PFSK-1 (cell line): ENCODE data around the gene DGKH.

Experiments
- FOXP2 ChIP-seq: optimal IDR thresholded peaks from 2 replicates; pipeline ENCODE3; 2011; ENCODE audit warnings: borderline replicate concordance, control low read depth, inconsistent platforms; ENCODE audit not compliant: insufficient read depth; ENCODE audit errors: extremely low read length, extremely low read depth
- POLR2AphosphoS5 ChIP-seq: IDR thresholded peaks from 2 replicates; pipeline ENCODE4 v1.6.1; 2012; ENCODE audit warnings: low read depth, mild to moderate bottlenecking, control low read depth, low read length, moderate library complexity
- SIN3A ChIP-seq: IDR thresholded peaks from 2 replicates; pipeline ENCODE4 v1.6.1; 2012; ENCODE audit warnings: mild to moderate bottlenecking, low read length, moderate library complexity, borderline replicate concordance; ENCODE audit not compliant: insufficient read depth
- TAF1 ChIP-seq: IDR thresholded peaks from 2 replicates; pipeline ENCODE4 v1.6.1; 2012; ENCODE audit warnings: low read length, control low read depth, borderline replicate concordance; ENCODE audit not compliant: insufficient read depth
- TF ChIP-seq, protein P1 (sequence below), 2 experiments: IDR thresholded peaks; 2 replicates each; pipeline versions ENCODE4 v1.6.1 to v1.8.0; 2011 to 2012; ENCODE audit warnings: low read depth in 2 of 2, low read length in 2 of 2, control low read depth in 1 of 2, inconsistent platforms in 1 of 2, mild to moderate bottlenecking in 1 of 2, moderate library complexity in 1 of 2; ENCODE audit not compliant: insufficient read depth in 1 of 2

DGKH gene

DNA sequence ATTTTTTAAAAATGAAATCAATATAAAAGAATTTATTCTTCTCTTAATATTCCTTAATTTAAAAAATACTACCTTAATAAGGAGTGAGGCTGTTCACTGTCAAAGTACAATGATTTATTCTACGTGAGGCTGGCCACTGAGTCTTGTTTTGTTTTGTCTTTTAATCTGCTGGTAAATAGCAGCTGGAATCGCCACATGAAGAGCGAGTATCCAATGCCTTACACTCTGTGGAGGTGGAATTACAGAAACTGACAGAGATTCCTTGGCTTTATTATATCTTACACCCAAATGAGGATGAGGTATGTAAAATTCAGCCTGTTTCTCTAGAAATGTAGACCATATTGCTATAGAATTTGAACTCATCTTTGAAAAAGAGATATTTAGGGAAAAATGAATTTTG lies 170.6 kb downstream of the DGKH start:
- TF ChIP-seq TAF1 (no peak), FOXP2 (no peak), SIN3A (no peak), POLR2AphosphoS5 (no peak)
- TF ChIP-seq, protein P1, sequence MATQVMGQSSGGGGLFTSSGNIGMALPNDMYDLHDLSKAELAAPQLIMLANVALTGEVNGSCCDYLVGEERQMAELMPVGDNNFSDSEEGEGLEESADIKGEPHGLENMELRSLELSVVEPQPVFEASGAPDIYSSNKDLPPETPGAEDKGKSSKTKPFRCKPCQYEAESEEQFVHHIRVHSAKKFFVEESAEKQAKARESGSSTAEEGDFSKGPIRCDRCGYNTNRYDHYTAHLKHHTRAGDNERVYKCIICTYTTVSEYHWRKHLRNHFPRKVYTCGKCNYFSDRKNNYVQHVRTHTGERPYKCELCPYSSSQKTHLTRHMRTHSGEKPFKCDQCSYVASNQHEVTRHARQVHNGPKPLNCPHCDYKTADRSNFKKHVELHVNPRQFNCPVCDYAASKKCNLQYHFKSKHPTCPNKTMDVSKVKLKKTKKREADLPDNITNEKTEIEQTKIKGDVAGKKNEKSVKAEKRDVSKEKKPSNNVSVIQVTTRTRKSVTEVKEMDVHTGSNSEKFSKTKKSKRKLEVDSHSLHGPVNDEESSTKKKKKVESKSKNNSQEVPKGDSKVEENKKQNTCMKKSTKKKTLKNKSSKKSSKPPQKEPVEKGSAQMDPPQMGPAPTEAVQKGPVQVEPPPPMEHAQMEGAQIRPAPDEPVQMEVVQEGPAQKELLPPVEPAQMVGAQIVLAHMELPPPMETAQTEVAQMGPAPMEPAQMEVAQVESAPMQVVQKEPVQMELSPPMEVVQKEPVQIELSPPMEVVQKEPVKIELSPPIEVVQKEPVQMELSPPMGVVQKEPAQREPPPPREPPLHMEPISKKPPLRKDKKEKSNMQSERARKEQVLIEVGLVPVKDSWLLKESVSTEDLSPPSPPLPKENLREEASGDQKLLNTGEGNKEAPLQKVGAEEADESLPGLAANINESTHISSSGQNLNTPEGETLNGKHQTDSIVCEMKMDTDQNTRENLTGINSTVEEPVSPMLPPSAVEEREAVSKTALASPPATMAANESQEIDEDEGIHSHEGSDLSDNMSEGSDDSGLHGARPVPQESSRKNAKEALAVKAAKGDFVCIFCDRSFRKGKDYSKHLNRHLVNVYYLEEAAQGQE (IDR thresholded peaks at IDR 0.05; ENCODE audit: insufficient read depth in 1 of 2, low read depth in 2 of 2, low read length in 2 of 2): no peak

DNA sequence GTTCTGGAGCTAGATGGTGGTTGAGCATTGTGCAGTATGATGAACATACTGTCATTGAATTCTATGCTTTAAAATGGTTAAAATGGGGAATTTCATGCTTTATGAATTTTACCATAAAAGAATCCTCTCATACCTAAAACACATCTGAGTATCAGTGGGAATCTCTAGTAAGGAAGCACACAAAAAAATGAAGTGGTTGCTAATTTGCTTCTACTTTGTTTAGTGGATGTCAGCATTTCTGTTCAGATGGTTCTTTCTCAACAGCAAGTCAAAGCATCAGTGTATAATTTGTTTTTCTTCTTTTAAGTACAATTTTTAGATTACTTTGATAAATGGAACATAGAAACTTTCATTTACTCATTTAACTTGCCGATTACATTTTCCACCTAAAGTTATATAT lies 171.4 kb downstream of the DGKH start:
- TF ChIP-seq POLR2AphosphoS5 (no peak), FOXP2 (no peak), TAF1 (no peak), SIN3A (no peak)

DNA sequence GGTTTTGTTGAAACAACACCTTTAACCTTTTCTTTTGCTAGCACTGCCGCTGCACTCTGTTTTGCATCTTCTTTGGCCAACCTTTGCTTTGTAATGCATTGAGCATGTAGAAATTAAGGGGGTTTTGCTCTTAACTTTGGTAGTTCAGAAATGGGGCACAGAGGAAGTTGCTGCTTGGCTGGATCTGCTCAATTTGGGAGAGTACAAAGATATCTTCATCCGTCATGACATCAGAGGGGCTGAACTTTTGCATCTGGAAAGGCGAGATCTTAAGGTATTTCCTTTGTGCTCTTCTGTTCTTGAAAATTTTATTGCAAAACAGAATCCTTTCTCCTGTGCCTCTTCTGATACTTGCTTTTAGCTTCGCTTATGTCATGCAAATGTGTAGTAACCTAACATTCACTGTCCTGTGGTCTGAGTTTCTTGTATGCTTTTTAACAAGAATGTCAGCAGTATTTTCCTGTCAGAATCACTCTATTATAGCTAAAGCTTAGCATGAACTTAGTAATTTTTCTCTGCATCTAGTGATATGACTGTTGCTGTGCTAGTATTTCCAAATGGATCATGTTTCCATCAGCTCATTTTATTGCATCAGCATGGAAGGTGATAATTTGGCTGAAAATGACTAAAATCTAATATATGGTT lies 172.8 kb downstream of the DGKH start:
- no peak for TF ChIP-seq POLR2AphosphoS5

DNA sequence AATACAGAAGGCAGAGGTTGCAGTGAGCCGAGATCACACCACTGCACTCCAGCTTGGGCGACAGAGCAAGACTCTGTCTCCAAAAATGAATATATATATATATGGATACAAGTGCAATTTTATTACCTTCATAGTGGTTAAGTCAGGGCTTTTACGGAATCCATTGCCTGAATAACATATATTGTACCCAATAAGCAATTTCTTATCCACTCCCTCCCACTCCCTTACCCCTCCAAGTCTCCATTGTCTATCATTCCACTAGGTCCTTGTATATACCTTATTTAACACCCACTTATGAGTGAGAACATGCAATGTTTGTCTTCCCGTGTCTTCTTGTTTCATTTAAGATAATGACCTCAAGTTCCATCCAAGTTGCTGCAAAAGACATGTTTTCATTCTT lies 175.2 kb downstream of the DGKH start:
- TF ChIP-seq FOXP2: no peak
- no peak for TF ChIP-seq POLR2AphosphoS5
- no peak for TF ChIP-seq TAF1
- no peak for TF ChIP-seq SIN3A
- TF ChIP-seq, protein P1 (IDR thresholded peaks at IDR 0.05; ENCODE audit: insufficient read depth in 1 of 2, low read depth in 2 of 2, low read length in 2 of 2): no peak

DNA sequence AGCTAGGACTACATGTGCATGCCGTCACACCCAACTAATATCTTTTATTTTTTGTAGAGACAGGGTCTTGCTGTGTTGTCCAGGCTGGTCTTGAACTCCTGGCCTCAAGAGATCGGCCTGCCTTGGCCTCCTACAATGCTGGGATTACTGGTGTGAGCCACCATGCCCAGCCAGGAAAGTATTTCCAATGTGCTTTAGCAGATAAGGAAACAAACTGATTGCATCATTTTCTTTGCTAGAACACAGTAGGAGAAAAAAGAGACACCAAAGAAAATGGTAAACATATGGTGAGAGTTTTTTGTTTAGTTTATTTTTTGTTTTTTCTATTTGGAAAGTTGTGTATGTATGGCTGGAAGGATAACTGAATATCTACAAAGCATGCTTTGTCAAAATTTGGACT lies 176.6 kb downstream of the DGKH start:
- TF ChIP-seq SIN3A: no peak
- TF ChIP-seq, protein P1 (IDR thresholded peaks at IDR 0.05; ENCODE audit: insufficient read depth in 1 of 2, low read depth in 2 of 2, low read length in 2 of 2): no peak
- no peak for TF ChIP-seq FOXP2
- no peak for TF ChIP-seq TAF1
- TF ChIP-seq POLR2AphosphoS5: no peak

DNA sequence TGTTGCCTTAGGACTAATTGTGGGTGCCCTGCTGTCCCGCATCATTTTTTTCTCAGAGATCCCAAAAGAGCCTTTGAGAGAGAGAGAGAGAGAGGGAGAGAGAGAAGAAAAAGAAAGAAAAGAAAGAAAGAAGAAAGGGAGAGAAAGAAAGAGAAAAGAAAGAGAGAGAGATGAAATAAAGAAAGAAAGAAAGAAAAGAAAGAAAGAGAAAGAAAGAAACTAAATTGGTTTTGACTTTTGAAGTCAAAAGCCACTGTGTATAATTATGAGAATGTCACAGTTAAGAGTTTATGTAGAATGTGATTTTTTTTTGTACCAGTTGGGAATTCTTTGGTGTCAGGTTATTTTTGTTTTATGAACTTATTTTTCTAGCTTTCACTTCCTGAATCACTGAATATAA lies 180.1 kb downstream of the DGKH start:
- TF ChIP-seq SIN3A (no peak), POLR2AphosphoS5 (no peak), FOXP2 (no peak), TAF1 (no peak)
- TF ChIP-seq, protein P1 (IDR thresholded peaks at IDR 0.05; ENCODE audit: insufficient read depth in 1 of 2, low read depth in 2 of 2, low read length in 2 of 2): no peak
